ENCODE data around the gene PBRM1. TPM values are rescaled to one million over a fixed set of nuclear protein-coding genes. Genes with fewer than 3 reads are reported as not detected.

Gene PBRM1
- polyA plus RNA-seq, 1 experiment = 16.5 TPM

DNA sequence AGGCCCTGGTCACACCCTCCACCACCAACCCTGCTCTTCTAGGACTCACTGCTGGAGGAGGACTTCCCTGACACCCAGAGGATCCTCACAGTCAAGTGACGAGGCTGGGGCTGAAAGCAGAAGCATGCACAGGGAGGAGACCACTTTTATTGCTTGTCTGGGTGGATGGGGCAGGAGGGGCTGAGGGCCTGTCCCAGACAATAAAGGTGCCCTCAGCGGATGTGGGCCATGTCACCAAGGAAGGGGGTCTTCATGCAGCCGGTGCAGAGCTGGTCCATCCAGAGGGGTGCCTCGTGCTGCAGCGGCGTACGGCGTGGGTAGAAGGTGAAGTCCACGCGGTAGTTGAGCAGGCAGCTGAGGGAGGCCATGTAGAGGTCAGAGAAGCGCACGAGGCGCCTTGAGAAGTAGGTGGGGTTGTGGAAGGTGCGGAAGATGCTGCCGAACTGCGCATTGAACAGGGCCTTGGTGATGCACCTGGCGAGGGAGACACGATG lies 161.4 kb downstream of the PBRM1 start:
- no peak for DNase-seq (ENCODE audit: low read depth)
- Histone ChIP-seq H3K36me3 (ENCODE audit: control insufficient read depth, insufficient read depth, low read length) (peaks cover 39% of the 10 kb centered on the region), H3K27me3 (ENCODE audit: control insufficient read depth, insufficient read depth, low read length) (no peaks in the 10 kb centered on the region), H3K4me3 (ENCODE audit: low read depth, low read length) (no peak overlapping the region)
- POLR2A ChIA-PET = no interaction called here
- TF ChIP-seq, protein P1, sequence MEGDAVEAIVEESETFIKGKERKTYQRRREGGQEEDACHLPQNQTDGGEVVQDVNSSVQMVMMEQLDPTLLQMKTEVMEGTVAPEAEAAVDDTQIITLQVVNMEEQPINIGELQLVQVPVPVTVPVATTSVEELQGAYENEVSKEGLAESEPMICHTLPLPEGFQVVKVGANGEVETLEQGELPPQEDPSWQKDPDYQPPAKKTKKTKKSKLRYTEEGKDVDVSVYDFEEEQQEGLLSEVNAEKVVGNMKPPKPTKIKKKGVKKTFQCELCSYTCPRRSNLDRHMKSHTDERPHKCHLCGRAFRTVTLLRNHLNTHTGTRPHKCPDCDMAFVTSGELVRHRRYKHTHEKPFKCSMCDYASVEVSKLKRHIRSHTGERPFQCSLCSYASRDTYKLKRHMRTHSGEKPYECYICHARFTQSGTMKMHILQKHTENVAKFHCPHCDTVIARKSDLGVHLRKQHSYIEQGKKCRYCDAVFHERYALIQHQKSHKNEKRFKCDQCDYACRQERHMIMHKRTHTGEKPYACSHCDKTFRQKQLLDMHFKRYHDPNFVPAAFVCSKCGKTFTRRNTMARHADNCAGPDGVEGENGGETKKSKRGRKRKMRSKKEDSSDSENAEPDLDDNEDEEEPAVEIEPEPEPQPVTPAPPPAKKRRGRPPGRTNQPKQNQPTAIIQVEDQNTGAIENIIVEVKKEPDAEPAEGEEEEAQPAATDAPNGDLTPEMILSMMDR (IDR thresholded peaks at IDR 0.05; ENCODE audit: insufficient read depth, low read depth, low read length) = no peak
- CTCF ChIA-PET = no interaction called here

DNA sequence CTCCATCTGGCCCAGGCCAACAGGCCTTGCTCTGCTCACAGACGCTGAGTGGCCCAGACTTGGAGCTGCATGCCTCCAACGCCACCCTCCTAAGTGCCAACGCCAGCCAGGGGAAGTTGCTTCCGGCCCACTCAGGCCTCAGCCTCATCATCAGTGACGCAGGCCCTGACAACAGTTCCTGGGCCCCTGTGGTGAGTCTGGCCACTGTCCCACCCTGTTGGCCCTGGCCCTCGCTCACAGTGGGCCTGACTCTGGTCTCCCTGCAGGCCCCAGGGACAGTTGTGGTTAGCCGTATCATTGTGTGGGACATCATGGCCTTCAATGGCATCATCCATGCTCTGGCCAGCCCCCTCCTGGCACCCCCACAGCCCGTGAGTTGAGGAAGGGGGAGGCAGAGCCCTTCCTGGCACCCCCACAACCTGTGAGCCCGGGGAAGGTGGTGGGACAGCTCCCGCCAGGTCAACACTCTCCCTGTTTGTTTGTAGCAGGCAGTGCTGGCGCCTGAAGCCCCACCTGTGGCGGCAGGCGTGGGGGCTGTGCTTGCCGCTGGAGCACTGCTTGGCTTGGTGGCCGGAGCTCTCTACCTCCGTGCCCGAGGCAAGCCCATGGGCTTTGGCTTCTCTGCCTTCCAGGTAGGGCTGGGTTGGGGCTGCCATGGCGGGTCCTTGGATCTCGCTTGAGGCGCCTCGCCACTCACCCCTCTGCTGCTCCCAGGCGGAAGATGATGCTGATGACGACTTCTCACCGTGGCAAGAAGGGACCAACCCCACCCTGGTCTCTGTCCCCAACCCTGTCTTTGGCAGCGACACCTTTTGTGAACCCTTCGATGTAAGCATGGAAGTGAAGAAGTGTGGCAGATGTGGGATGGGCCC lies 162.1 kb downstream of the PBRM1 start:
- Histone ChIP-seq H3K36me3 (ENCODE audit: control insufficient read depth, insufficient read depth, low read length) (peaks cover 33% of the 10 kb centered on the region), H3K27me3 (ENCODE audit: control insufficient read depth, insufficient read depth, low read length) (no peaks in the 10 kb centered on the region), H3K4me3 (ENCODE audit: low read depth, low read length) (no peak overlapping the region)
- ChIA-PET CTCF (interaction anchor here (1.2 kb wide), 1 partner anchor 55 kb away, joined by 3 read pairs; no protein-coding TSS in a partner anchor), POLR2A (no interaction called here)
- no peak for DNase-seq (ENCODE audit: low read depth)
- TF ChIP-seq, protein P1 (IDR thresholded peaks at IDR 0.05; ENCODE audit: insufficient read depth, low read depth, low read length) = no peak

DNA sequence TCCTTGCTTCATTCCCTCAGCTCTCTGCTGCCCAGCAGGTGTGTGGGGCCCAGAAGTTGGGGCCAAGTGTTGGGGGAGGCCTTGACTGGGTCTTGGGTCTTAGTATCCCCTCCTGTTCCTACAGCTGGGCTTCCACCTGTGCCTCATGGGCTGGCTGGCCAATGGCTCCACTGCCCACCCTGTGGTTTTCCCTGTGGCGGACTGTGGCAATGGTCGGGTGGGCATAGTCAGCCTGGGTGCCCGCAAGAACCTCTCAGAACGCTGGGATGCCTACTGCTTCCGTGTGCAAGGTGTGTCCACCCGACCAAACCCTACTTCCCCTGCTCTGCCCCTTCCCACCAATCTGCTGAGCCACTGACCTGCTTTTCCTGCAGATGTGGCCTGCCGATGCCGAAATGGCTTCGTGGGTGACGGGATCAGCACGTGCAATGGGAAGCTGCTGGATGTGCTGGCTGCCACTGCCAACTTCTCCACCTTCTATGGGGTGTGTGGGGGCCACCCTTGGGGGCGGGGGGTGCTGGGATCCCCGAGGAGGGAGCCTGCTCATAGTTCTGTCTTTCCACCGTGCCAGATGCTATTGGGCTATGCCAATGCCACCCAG lies 163.0 kb downstream of the PBRM1 start:
- CTCF ChIA-PET = interaction anchor here (1.2 kb wide), 1 partner anchor 54 kb away, joined by 3 read pairs; no protein-coding TSS in a partner anchor
- H3K36me3 ChIP-seq (ENCODE audit: control insufficient read depth, insufficient read depth, low read length) = peaks cover 25% of the 10 kb centered on the region
- POLR2A ChIA-PET = no interaction called here
- H3K4me3 ChIP-seq (ENCODE audit: low read depth, low read length) = no peak overlapping the region
- TF ChIP-seq, protein P1 (IDR thresholded peaks at IDR 0.05; ENCODE audit: insufficient read depth, low read depth, low read length) = no peak
- no peaks in the 10 kb centered on the region for H3K27me3 ChIP-seq (ENCODE audit: control insufficient read depth, insufficient read depth, low read length)
- DNase-seq (ENCODE audit: low read depth) = no peak

DNA sequence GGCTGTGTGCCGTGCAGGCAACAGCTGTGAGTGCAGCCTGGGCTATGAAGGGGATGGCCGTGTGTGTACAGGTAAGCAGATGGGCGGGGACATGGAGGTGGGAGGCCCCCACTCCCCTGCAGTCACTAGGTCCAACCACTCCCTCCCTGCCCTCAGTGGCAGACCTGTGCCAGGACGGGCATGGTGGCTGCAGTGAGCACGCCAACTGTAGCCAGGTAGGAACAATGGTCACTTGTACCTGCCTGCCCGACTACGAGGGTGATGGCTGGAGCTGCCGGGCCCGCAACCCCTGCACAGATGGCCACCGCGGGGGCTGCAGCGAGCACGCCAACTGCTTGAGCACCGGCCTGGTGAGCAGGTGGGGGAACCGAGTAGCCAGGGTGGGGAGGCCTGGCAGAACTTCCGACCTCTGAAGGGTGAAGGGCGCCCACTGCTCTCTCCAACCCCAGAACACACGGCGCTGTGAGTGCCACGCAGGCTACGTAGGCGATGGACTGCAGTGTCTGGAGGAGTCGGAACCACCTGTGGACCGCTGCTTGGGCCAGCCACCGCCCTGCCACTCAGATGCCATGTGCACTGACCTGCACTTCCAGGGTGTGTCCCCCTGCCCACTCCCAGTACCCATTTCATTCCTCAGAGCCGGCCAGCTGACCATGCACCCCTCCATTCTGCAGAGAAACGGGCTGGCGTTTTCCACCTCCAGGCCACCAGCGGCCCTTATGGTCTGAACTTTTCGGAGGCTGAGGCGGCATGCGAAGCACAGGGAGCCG lies 163.6 kb downstream of the PBRM1 start:
- no peak for DNase-seq (ENCODE audit: low read depth)
- POLR2A ChIA-PET = no interaction called here
- Histone ChIP-seq H3K4me3 (ENCODE audit: low read depth, low read length) (no peak overlapping the region), H3K36me3 (ENCODE audit: control insufficient read depth, insufficient read depth, low read length) (peaks cover 18% of the 10 kb centered on the region), H3K27me3 (ENCODE audit: control insufficient read depth, insufficient read depth, low read length) (no peaks in the 10 kb centered on the region)
- CTCF ChIA-PET = no interaction called here
- TF ChIP-seq, protein P1 (IDR thresholded peaks at IDR 0.05; ENCODE audit: insufficient read depth, low read depth, low read length) = no peak

DNA sequence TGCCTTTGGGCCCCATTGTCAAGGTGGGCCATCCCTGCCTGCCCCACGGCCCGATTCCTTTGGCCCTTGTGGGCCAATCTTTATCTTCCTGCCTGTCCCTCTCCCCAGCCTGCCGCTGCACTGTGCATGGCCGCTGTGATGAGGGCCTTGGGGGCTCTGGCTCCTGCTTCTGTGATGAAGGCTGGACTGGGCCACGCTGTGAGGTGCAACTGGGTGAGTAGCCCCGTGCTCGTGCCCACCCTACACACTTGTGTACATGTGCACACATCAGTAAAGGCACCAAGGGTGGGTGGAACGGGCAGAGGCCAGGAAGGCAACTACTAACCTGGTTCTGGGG lies 164.3 kb downstream of the PBRM1 start:
- TF ChIP-seq, protein P1 (IDR thresholded peaks at IDR 0.05; ENCODE audit: insufficient read depth, low read depth, low read length) = no peak
- Histone ChIP-seq H3K4me3 (ENCODE audit: low read depth, low read length) (no peak overlapping the region), H3K36me3 (ENCODE audit: control insufficient read depth, insufficient read depth, low read length) (peaks cover 15% of the 10 kb centered on the region), H3K27me3 (ENCODE audit: control insufficient read depth, insufficient read depth, low read length) (no peaks in the 10 kb centered on the region)
- ChIA-PET POLR2A (no interaction called here), CTCF (no interaction called here)
- DNase-seq (ENCODE audit: low read depth) = no peak

Measured in BJ (cell line).